Liver (tissue), 3 donors: ENCODE data around the gene ENAH.

ENCODE experiments used
- EGR1 ChIP-seq, 2 donors: IDR thresholded peaks; 2 replicates each; pipeline ENCODE4 v1.6.1; 2016 to 2018; ENCODE audit warnings: antibody characterized with exemption in 2 of 2, low read depth in 2 of 2
- HNF4A ChIP-seq, 2 donors: conservative IDR thresholded peaks; 2 replicates each; pipeline ENCODE4 v1.6.1; 2016; ENCODE audit warnings: antibody characterized with exemption in 2 of 2, mild to moderate bottlenecking in 2 of 2
- RAD21 ChIP-seq, 2 donors: IDR thresholded peaks; 2 replicates each; pipeline ENCODE4 v1.6.1; 2016; ENCODE audit warnings: antibody characterized with exemption in 2 of 2, mild to moderate bottlenecking in 2 of 2
- SP1 ChIP-seq: IDR thresholded peaks from 2 replicates; pipeline ENCODE4 v1.6.1; 2018; ENCODE audit warnings: antibody characterized with exemption, mild to moderate bottlenecking
- TAF1 ChIP-seq: conservative IDR thresholded peaks from 2 replicates; pipeline ENCODE4 v1.6.1; 2016; ENCODE audit warnings: antibody characterized with exemption, mild to moderate bottlenecking
- YY1 ChIP-seq: IDR thresholded peaks from 2 replicates; pipeline ENCODE4 v1.6.1; 2016; ENCODE audit warnings: antibody characterized with exemption, mild to moderate bottlenecking
- TF ChIP-seq, protein P1 (sequence below): fragments of 150-350 bp; IDR thresholded peaks from 2 replicates; pipeline ENCODE4 v1.5.1; 2017; ENCODE audit warnings: improper control_type of control experiment, low read depth, low read length; ENCODE audit not compliant: missing input control
- TF ChIP-seq, protein P2 (sequence below): IDR thresholded peaks from 2 replicates; pipeline ENCODE4 v1.6.1; 2016; ENCODE audit warnings: antibody characterized with exemption, mild to moderate bottlenecking
- donor health status: healthy.
- donor health status: healthy.

DNA sequence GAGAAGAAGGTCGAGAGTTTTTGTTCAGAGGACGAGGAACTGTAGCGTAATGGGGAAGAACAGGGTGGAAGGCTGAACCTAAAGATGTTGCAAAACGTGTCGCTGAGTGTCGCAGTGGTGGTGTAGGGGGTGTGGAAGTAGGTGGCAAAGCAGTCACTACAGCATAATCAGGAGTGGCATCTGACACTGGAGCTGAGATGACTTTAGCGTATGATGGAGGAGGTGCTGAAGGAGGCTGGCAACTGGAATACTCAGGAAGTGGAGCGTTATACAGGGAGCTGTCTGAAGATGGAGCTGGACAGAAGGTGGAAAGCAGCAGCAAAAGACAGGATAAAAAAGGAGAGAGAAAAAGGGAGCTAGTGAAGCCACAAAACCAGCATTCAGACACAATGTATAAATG, 135.2 kb downstream of the ENAH start:
- TF ChIP-seq, protein P1, sequence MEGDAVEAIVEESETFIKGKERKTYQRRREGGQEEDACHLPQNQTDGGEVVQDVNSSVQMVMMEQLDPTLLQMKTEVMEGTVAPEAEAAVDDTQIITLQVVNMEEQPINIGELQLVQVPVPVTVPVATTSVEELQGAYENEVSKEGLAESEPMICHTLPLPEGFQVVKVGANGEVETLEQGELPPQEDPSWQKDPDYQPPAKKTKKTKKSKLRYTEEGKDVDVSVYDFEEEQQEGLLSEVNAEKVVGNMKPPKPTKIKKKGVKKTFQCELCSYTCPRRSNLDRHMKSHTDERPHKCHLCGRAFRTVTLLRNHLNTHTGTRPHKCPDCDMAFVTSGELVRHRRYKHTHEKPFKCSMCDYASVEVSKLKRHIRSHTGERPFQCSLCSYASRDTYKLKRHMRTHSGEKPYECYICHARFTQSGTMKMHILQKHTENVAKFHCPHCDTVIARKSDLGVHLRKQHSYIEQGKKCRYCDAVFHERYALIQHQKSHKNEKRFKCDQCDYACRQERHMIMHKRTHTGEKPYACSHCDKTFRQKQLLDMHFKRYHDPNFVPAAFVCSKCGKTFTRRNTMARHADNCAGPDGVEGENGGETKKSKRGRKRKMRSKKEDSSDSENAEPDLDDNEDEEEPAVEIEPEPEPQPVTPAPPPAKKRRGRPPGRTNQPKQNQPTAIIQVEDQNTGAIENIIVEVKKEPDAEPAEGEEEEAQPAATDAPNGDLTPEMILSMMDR = no peak
- no peak for TF ChIP-seq SP1
- no peak for TF ChIP-seq YY1
- TF ChIP-seq, protein P2, sequence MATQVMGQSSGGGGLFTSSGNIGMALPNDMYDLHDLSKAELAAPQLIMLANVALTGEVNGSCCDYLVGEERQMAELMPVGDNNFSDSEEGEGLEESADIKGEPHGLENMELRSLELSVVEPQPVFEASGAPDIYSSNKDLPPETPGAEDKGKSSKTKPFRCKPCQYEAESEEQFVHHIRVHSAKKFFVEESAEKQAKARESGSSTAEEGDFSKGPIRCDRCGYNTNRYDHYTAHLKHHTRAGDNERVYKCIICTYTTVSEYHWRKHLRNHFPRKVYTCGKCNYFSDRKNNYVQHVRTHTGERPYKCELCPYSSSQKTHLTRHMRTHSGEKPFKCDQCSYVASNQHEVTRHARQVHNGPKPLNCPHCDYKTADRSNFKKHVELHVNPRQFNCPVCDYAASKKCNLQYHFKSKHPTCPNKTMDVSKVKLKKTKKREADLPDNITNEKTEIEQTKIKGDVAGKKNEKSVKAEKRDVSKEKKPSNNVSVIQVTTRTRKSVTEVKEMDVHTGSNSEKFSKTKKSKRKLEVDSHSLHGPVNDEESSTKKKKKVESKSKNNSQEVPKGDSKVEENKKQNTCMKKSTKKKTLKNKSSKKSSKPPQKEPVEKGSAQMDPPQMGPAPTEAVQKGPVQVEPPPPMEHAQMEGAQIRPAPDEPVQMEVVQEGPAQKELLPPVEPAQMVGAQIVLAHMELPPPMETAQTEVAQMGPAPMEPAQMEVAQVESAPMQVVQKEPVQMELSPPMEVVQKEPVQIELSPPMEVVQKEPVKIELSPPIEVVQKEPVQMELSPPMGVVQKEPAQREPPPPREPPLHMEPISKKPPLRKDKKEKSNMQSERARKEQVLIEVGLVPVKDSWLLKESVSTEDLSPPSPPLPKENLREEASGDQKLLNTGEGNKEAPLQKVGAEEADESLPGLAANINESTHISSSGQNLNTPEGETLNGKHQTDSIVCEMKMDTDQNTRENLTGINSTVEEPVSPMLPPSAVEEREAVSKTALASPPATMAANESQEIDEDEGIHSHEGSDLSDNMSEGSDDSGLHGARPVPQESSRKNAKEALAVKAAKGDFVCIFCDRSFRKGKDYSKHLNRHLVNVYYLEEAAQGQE = no peak
- no peak for TF ChIP-seq EGR1 (IDR thresholded peaks at IDR 0.05; ENCODE audit: low read depth in 2 of 2)
- TF ChIP-seq RAD21 (IDR thresholded peaks at IDR 0.05) = no peak
- no peak for TF ChIP-seq TAF1
- no peak for TF ChIP-seq HNF4A (conservative IDR thresholded peaks at IDR 0.05)
